OCI-LY7 (cell line): ENCODE data around the gene TBX4. TPM values are rescaled to one million over a fixed set of nuclear protein-coding genes. Genes with fewer than 3 reads are reported as not detected.
A peak's percentile ranks its signal among the peaks of the same experiment; 100 is the strongest.

Source experiments
- BruUV-seq: library from RNA; stranded (reverse); fragments of 400-500 nt; replicated peaks from 2 replicates; lab custom pipeline; 2021; lab: Mats Ljungman, UMichigan
- CTCF ChIA-PET: fragments of 300-600 bp; sonication (Branson Sonifier 250); formaldehyde crosslinking; loops from one replicate; lab custom pipeline; 2022; ENCODE audit warnings: antibody characterized with exemption; ENCODE audit not compliant: unreplicated experiment; lab: Charles Lee
- POLR2A ChIA-PET: fragments of 300-600 bp; sonication (Branson Sonifier 250); formaldehyde crosslinking; loops from one replicate; lab custom pipeline; 2022; ENCODE audit warnings: antibody characterized with exemption; lab: Charles Lee
- DNase-seq: peaks from one replicate; pipeline ENCODE4 v3.0.0-alpha.2; 2015; ENCODE audit warnings: low spot score
- H2AFZ ChIP-seq: fragments of 200-600 bp; sonication (generic), shearing (Covaris generic); 2 replicates; pipeline ENCODE4 v1.6.1; 2014; ENCODE audit warnings: mild to moderate bottlenecking, antibody characterized with exemption, low read length, moderate library complexity
- H3K27ac ChIP-seq: fragments of 200-600 bp; sonication (generic); 2 replicates; pipeline ENCODE4 v1.5.1; 2014; ENCODE audit warnings: mixed run types, low read depth, mild to moderate bottlenecking, moderate library complexity, low read length, inconsistent platforms; ENCODE audit not compliant: poor library complexity, severe bottlenecking
- H3K36me3 ChIP-seq: fragments of 200-600 bp; sonication (generic); 2 replicates; pipeline ENCODE4 v1.6.1; 2014; ENCODE audit warnings: mild to moderate bottlenecking, antibody characterized with exemption, low read length, moderate library complexity, mixed read lengths; ENCODE audit not compliant: insufficient read depth
- H3K4me1 ChIP-seq: fragments of 200-600 bp; sonication (generic); 2 replicates; pipeline ENCODE4 v1.5.1; 2014; ENCODE audit warnings: mild to moderate bottlenecking, low read length; ENCODE audit not compliant: insufficient read depth, poor library complexity, severe bottlenecking
- H3K4me2 ChIP-seq: fragments of 200-600 bp; sonication (generic); 2 replicates; pipeline ENCODE4 v1.6.1; 2014; ENCODE audit warnings: mild to moderate bottlenecking, low read length
- H3K4me3 ChIP-seq: fragments of 200-600 bp; sonication (generic); 2 replicates; pipeline ENCODE4 v1.5.1; 2014; ENCODE audit warnings: mild to moderate bottlenecking, low read depth, low read length; ENCODE audit not compliant: poor library complexity, severe bottlenecking
- H3K79me2 ChIP-seq: fragments of 200-600 bp; sonication (generic); 2 replicates; pipeline ENCODE4 v1.6.1; 2016; ENCODE audit warnings: low read depth, mild to moderate bottlenecking, low read length, moderate library complexity, mixed read lengths; ENCODE audit not compliant: insufficient read depth
- H3K9me2 ChIP-seq: fragments of 200-600 bp; sonication (generic); 2 replicates; pipeline ENCODE4 v1.6.1; 2016; ENCODE audit warnings: mild to moderate bottlenecking, low read length, mixed read lengths; ENCODE audit not compliant: insufficient read depth
- H3K9me3 ChIP-seq: fragments of 200-600 bp; sonication (generic); 2 replicates; pipeline ENCODE4 v1.6.1; 2014; ENCODE audit warnings: mild to moderate bottlenecking, mixed run types, low read length, mixed read lengths
- H4K20me1 ChIP-seq: fragments of 200-600 bp; sonication (generic); 2 replicates; pipeline ENCODE4 v1.6.1; 2014; ENCODE audit warnings: mild to moderate bottlenecking, antibody characterized with exemption, low read length, moderate library complexity, mixed read lengths; ENCODE audit not compliant: insufficient read depth
- EZH2phosphoT487 ChIP-seq: fragments of 200-600 bp; sonication (generic); IDR thresholded peaks from 2 replicates; pipeline ENCODE4 v1.6.1; 2018; ENCODE audit warnings: low read depth, borderline replicate concordance, mild to moderate bottlenecking, mixed run types, antibody characterized with exemption, low read length, moderate library complexity, mixed read lengths
- intact Hi-C: fragments of 100-400 bp; cut with micrococcal nuclease; formaldehyde crosslinking; loops from one replicate; pipeline ENCODE4 v1.10.0; 2022; ENCODE audit not compliant: unreplicated experiment
- total RNA-seq, 2 experiments: library from RNA; depleted of rRNA in 1 of 2; stranded (reverse); fragments of >200 nt in 1 of 2; shearing (Covaris generic) in 1 of 2; gene quantifications; 2 replicates each; pipeline ENCODE4 v1.2.3, GENCODE V29; 2014 to 2022
- TF ChIP-seq, protein P1 (sequence below): fragments of 200-600 bp; sonication (generic); conservative IDR thresholded peaks from 2 replicates; pipeline ENCODE4 v1.5.1; 2014; ENCODE audit warnings: mild to moderate bottlenecking, antibody characterized with exemption, low read length, moderate library complexity, mixed read lengths

Gene TBX4
- total RNA-seq, 2 experiments from 2014 or later, result not detected

DNA sequence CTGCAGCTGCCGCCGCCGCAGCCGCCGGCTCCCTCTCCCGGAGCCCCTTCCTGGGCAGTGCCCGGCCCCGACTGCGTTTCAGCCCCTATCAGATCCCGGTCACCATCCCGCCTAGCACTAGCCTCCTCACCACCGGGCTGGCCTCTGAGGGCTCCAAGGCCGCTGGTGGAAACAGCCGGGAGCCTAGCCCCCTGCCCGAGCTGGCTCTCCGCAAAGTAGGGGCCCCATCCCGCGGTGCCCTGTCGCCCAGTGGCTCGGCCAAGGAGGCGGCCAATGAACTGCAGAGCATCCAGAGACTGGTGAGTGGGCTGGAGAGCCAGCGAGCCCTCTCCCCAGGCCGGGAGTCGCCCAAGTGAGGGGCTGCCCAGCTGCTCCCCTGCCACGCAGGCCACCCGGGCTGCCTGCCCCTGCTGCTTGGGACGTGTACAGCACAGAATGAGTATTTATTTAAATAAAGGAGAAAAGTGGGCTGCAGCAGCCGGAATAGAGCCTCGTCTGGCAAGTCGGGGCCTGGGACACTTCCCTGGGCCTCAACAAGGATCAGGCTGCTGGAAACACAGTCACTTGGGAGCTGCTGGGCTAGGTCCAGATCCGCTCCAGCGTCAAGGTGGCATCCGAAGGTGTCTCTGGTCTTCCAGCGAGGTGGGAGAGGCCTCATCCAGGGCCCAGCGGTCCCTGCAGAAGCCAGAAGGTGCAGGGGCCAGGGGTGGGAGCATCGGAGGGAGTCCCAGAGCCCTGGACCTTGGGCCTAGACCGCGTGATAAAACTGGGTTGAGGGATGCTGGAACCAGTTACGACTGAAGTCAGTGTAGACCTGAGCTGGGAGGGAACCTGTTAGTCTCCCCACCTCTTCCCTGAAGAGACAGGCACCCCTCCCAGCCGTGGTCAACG lies 43.8 kb upstream of the TBX4 start:
- H3K4me3 ChIP-seq, result no peak overlapping the region
- no peak overlapping the region for H2AFZ ChIP-seq
- no peaks in the 10 kb centered on the region for H3K9me3 ChIP-seq
- H3K4me2 ChIP-seq, result peak overlapping the region; percentile 67; the same call in 1 of the 2 replicates
- DNase-seq, result no peak
- TF ChIP-seq, protein P1, sequence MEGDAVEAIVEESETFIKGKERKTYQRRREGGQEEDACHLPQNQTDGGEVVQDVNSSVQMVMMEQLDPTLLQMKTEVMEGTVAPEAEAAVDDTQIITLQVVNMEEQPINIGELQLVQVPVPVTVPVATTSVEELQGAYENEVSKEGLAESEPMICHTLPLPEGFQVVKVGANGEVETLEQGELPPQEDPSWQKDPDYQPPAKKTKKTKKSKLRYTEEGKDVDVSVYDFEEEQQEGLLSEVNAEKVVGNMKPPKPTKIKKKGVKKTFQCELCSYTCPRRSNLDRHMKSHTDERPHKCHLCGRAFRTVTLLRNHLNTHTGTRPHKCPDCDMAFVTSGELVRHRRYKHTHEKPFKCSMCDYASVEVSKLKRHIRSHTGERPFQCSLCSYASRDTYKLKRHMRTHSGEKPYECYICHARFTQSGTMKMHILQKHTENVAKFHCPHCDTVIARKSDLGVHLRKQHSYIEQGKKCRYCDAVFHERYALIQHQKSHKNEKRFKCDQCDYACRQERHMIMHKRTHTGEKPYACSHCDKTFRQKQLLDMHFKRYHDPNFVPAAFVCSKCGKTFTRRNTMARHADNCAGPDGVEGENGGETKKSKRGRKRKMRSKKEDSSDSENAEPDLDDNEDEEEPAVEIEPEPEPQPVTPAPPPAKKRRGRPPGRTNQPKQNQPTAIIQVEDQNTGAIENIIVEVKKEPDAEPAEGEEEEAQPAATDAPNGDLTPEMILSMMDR, result no peak
- TF ChIP-seq EZH2phosphoT487, result no peak
- H3K4me1 ChIP-seq, result peaks cover 16% of the 10 kb centered on the region
- no peaks in the 10 kb centered on the region for H3K36me3 ChIP-seq
- H3K79me2 ChIP-seq, result no peaks in the 10 kb centered on the region
- H3K27ac ChIP-seq, result no peak overlapping the region
- POLR2A ChIA-PET, result no interaction called here
- no peaks in the 10 kb centered on the region for H3K9me2 ChIP-seq
- BruUV-seq, result no TSS peak
- CTCF ChIA-PET, result no interaction called here
- intact Hi-C loops, result no loop called here
- no peaks in the 10 kb centered on the region for H4K20me1 ChIP-seq

GRCh38 chr17:61409301-61410112 lies 42.7 kb upstream of the TBX4 start:
- Histone ChIP-seq H3K4me3 (peak overlapping the region; percentile 45), H3K9me3 (no peaks in the 10 kb centered on the region), H4K20me1 (no peaks in the 10 kb centered on the region), H3K36me3 (no peaks in the 10 kb centered on the region), H3K4me1 (peaks cover 16% of the 10 kb centered on the region), H3K79me2 (no peaks in the 10 kb centered on the region), H3K27ac (no peak overlapping the region), H3K9me2 (no peaks in the 10 kb centered on the region), H3K4me2 (peak overlapping the region; percentile 73), H2AFZ (no peak overlapping the region)
- DNase-seq, result no peak
- intact Hi-C loops, result loop anchor here (5.0 kb wide), 1 partner anchor 658 kb away; the partner anchor contains the start of gene MED13
- CTCF ChIA-PET, result no interaction called here
- POLR2A ChIA-PET, result no interaction called here
- TF ChIP-seq, protein P1, result no peak
- TF ChIP-seq EZH2phosphoT487, result no peak
- BruUV-seq, result no TSS peak
